Activated naive CD4-positive, alpha-beta T cell treated with anti-CD3 and anti-CD28 coated beads, Interleukin-2, amount 50 U/mL, for 24 hours (primary cell): ENCODE results near the gene EMC8.

ENCODE experiments used
- H3K27ac Mint-ChIP-seq: one replicate; pipeline ENCODE4 v1.8.0; 2021; ENCODE audit warnings: mild to moderate bottlenecking, mixed read lengths
- H3K27me3 Mint-ChIP-seq: one replicate; pipeline ENCODE4 v1.8.0; 2021; ENCODE audit warnings: mixed read lengths
- H3K36me3 Mint-ChIP-seq: one replicate; pipeline ENCODE4 v1.8.0; 2021; ENCODE audit warnings: mixed read lengths
- H3K4me1 Mint-ChIP-seq: one replicate; pipeline ENCODE4 v1.8.0; 2021; ENCODE audit warnings: mixed read lengths
- H3K4me3 Mint-ChIP-seq: one replicate; pipeline ENCODE4 v1.8.0; 2021; ENCODE audit warnings: mild to moderate bottlenecking, mixed read lengths
- H3K9me3 Mint-ChIP-seq: one replicate; pipeline ENCODE4 v1.8.0; 2021; ENCODE audit warnings: mixed read lengths

Gene EMC8

DNA sequence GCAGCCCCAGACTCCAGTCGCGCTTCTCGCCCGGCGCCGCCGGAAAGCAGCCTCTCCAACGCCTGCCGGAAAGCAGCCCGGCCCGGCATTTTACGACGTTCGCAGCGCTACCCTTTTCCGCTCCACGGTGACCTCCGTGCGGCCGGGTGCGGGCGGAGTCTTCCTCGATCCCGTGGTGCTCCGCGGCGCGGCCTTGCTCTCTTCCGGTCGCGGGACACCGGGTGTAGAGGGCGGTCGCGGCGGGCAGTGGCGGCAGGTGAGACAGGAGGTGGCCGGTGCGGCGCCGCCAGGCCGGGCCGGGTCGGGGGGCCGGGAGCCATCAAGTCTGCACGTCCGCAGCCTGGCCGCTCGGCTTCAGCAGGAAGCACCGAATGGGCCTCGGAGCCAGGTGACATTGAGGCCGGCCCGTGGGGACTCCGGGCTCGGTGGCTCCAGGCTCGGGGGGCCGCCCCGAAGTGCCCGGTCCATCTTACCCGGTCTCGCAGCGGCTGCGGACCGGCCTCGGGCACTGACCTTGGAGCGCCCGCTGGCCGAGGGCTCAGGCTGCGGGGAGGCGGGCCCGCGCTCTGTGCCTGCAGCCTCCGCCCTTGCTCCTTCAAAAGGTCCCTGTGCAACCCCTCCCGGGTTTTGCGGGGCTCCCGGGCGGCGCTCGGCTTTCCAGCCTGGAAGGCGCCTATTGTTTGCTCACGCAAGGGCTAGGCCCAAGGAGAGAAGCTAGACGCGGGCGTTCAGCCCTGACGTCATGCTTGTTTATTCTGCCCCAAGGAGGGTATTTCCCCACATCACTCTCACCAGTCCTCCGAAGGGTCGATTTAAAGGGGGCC is at the start of gene EMC8, which contains the start of gene COX4I1:
EMC8 (minus strand) TSS at position 48 of the 824 bp plus-strand sequence. CDS start 249 bp downstream, outside the sequence.
COX4I1 (plus strand) TSS at position 199 of the 824 bp plus-strand sequence. CDS start 1,511 bp downstream, outside the sequence.
- peaks cover 63% of the 10 kb centered on the region for H3K4me1 Mint-ChIP-seq
- peak within 1 kb of the TSS; percentile 91 for H3K4me3 Mint-ChIP-seq
- H3K27me3 Mint-ChIP-seq = no peaks in the 10 kb centered on the region
- H3K9me3 Mint-ChIP-seq = no peaks in the 10 kb centered on the region
- H3K36me3 Mint-ChIP-seq = peaks cover 22% of the 10 kb centered on the region
- H3K27ac Mint-ChIP-seq = peak within 1 kb of the TSS; percentile 97

DNA sequence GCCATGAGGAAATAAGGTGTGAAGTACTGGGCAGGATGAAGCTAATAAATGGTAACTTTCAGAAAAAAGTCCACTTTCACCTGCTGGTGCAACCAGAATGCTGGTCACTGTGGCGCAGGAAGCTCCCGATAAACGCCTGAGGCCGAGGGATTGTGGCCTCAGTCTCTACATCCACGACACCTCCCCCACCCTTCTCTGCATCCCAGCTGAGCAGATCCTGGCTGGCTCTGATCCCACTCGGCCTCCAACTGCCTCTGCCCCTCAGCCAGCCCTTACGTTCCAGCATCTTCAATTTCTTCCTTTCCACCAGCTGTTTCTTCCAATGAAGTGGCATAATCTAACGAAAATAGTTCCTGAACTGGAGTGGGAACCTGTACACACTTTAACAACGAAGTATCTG is 49.6 kb upstream of the EMC8 start:
- Mint-ChIP-seq H3K4me3 (no peak overlapping the region), H3K4me1 (peaks cover 6% of the 10 kb centered on the region), H3K27ac (no peak overlapping the region), H3K36me3 (peaks cover 3% of the 10 kb centered on the region), H3K9me3 (no peaks in the 10 kb centered on the region), H3K27me3 (peaks cover 7% of the 10 kb centered on the region)

DNA sequence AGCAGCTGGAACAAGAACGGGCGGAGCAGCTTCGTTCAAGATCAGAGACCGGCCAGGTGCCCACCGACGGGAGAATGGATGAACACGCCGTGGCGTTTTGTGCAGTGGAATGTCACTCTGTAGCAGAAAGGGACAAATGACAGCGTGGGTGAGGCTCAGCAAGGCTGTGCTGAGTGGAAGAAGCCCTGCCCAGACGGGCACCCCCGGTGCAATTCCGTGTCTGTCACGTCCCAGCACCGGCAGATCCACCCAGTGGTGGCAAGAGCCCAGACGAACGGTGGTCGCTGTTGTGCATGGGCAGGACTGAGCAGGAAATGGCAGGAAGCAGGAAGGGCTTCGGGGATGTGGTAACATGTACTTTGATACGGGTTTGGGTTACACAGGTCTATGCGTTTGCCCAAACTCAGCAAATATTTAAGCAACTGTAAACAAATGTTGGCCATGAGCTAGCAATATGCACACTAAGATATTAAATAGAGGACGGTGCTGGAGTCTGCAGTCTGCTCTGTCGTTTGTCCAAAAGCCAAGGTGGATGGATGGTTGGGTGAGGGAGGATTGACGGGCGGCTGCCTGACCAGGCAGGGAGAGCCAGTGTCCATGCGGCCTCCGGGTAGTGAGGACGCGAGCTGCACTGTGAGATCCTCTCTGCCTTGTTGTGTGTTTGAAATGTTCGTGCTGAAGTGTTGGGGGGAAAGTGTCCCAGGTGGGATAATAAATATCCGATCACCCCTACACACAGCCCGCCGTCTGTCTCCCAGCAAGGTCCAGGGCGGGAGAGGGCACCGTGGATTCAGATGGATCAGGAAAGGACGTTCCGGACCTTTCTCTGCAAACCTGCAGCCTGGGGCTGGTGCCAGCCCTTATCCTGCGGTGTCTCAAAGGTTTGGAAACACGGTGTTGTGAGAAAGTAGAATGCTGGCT is 48.6 kb upstream of the EMC8 start:
- Mint-ChIP-seq H3K36me3 (peaks cover 3% of the 10 kb centered on the region), H3K4me3 (no peak overlapping the region), H3K9me3 (no peaks in the 10 kb centered on the region), H3K27me3 (peaks cover 9% of the 10 kb centered on the region), H3K27ac (peak overlapping the region; percentile 47), H3K4me1 (peaks cover 6% of the 10 kb centered on the region)

DNA sequence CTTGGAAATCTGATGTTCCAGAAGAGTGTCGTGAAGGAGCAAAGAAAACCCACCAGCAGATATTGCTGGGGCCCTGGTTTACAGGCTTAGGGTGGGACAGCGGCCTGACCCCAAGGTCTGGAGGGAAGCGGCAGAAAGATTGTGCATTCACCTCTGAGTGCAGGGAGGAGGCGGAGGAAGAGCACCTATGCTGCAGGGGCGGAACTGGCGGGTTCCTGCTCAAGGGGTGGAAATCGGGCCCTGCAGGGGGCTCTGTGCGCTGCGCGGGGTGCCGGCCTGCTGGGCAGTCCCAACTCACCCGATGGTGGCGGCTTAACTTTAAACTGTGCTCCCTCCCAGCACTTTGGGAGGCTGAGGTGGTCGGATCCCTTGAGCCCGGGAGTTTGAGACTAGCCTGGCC is 47.7 kb upstream of the EMC8 start:
- peaks cover 9% of the 10 kb centered on the region for H3K27me3 Mint-ChIP-seq
- no peak overlapping the region for H3K27ac Mint-ChIP-seq
- no peak overlapping the region for H3K4me3 Mint-ChIP-seq
- H3K36me3 Mint-ChIP-seq = peaks cover 3% of the 10 kb centered on the region
- H3K9me3 Mint-ChIP-seq = no peaks in the 10 kb centered on the region
- peaks cover 6% of the 10 kb centered on the region for H3K4me1 Mint-ChIP-seq

DNA sequence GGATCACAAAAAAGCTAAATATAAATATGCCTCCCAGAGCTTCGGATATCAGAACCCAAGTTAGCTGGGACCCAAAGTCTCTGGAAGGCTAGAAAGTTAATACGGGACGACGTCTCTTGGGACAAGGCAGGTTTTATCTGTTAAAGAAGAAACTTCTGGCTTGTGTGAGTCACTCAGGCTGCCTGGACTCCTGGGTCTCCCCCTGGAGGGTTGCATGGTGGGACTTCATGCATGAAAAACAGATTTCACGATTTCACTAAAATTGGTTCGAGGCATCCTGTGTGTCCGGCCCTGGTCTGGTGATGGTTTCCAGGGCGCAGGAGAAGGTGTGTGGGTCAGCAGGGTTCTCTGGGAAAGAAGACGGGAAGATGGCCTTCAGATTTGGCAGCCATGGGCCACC is 47.1 kb upstream of the EMC8 start:
- H3K36me3 Mint-ChIP-seq = peaks cover 3% of the 10 kb centered on the region
- peaks cover 9% of the 10 kb centered on the region for H3K27me3 Mint-ChIP-seq
- H3K9me3 Mint-ChIP-seq = no peaks in the 10 kb centered on the region
- no peak overlapping the region for H3K27ac Mint-ChIP-seq
- no peak overlapping the region for H3K4me3 Mint-ChIP-seq
- peaks cover 6% of the 10 kb centered on the region for H3K4me1 Mint-ChIP-seq

DNA sequence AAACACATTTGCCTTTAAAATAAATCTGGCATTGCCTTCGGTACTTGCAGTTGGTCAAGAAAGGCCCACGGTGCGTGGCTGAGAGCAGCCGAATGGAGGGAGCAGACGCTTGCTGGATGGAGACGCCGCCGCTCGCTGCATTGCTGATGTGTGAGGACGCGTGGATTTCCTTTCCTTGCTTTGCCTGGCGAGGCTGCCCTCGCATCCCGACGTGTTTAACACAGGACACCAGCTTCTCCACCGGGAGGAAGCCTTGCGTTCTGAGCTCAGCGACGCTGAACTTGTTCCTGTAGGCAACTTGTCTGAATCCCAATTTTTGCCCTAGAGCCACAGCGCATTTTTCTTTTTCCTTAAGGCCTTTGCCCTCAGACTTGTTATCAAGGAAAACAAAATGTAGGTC is 45.9 kb upstream of the EMC8 start:
- Mint-ChIP-seq H3K9me3 (no peaks in the 10 kb centered on the region), H3K27ac (no peak overlapping the region), H3K4me1 (peaks cover 6% of the 10 kb centered on the region), H3K36me3 (peaks cover 3% of the 10 kb centered on the region), H3K4me3 (no peak overlapping the region), H3K27me3 (peaks cover 9% of the 10 kb centered on the region)

DNA sequence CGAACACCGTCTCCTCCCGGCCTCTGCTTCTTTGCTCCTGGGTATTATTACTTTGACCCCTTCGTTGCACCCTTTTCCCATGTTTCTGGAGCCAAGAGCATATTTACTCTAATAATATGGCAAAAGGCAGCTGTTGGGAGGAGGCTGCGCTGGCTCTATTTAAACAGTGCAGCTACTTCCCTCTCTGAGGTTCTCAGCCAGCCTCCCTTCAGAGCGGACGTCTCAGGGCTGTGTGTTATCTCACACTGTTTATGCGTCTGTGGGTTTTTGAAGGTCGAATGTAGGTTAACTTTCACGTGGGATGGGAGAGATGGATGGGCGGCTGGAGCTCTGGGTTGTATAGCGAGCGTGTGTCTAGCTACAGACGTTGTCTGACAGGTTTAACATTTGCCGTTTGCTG is 45.4 kb upstream of the EMC8 start:
- peak overlapping the region; percentile 70 for H3K27ac Mint-ChIP-seq
- no peaks in the 10 kb centered on the region for H3K9me3 Mint-ChIP-seq
- peaks cover 3% of the 10 kb centered on the region for H3K36me3 Mint-ChIP-seq
- H3K4me3 Mint-ChIP-seq = peak overlapping the region; percentile 39
- H3K4me1 Mint-ChIP-seq = peaks cover 6% of the 10 kb centered on the region
- H3K27me3 Mint-ChIP-seq = peaks cover 10% of the 10 kb centered on the region

DNA sequence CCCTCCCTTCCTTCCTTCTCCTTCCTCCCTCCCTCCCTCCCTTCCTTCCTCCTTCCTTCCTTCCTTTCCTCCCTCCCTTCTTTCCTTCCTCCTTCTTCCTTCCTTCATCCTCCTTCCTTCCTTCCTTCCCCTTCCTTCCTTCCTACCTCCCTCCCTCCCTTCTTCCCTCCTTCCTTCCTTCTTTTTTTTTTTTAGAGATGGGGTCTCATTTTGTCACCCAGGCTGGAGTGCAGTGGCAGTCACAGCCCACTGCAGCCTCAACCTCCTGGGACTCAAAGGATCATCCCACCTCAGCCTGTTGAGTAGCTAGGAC is 44.8 kb upstream of the EMC8 start:
- Mint-ChIP-seq H3K9me3 (no peaks in the 10 kb centered on the region), H3K27ac (no peak overlapping the region), H3K27me3 (peaks cover 12% of the 10 kb centered on the region), H3K4me3 (no peak overlapping the region), H3K4me1 (peaks cover 6% of the 10 kb centered on the region), H3K36me3 (peaks cover 3% of the 10 kb centered on the region)

DNA sequence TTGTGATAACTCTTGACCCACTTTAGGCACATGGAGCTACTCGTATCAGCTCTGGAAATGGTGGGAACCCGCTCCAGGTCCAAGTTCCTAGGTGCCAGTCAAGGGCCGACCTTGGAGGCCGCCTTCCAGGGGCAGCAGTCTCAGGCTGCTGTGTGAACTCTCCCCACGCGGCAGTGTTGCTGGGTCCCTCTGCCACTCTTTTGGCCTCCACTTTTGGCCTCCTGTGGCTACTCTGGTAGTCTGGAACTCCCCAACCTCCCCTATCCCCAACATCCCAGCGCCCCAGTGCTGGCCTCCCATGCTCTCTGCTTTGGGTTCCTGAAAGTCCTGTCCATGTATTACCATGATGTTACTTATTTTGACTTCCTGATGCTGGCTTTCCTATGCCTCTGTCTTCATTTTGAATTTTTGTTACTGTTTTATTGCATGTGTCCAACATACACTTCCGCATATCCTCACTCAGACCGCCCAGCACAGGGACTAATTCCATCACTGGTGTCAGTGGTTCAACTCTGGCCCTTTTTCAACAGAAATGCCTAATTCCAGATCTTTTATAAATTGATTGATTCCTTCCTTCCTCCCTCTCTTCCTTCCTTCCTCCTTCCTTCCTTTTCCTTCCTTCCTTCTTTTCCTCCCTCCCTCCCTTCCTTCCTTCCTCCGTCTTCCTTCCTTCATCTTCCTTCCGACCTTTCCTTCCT is 44.3 kb upstream of the EMC8 start:
- Mint-ChIP-seq H3K36me3 (peaks cover 3% of the 10 kb centered on the region), H3K9me3 (no peaks in the 10 kb centered on the region), H3K4me1 (peaks cover 6% of the 10 kb centered on the region), H3K4me3 (no peak overlapping the region), H3K27me3 (peaks cover 16% of the 10 kb centered on the region), H3K27ac (no peak overlapping the region)

DNA sequence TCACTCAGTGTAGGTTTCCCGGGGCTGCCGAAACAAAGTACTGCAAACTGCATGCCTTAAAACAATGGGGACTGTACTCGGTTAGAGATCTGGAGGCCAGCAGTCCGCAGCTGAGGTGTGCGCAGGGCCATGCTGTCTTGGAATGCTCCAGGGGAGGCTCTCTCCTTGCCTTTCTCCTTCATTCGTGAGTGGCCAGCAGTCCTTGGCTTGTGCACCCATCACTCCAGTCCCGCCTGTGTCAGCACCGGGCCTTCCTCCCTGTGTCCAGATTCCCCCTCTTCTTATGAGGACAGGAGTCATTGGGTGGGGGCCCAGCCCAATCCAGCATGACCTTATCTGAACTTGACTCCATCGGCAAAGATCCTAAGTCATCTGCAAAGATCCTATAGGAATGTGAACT is 43.5 kb upstream of the EMC8 start:
- no peak overlapping the region for H3K4me3 Mint-ChIP-seq
- H3K36me3 Mint-ChIP-seq = peaks cover 3% of the 10 kb centered on the region
- H3K27me3 Mint-ChIP-seq = peaks cover 16% of the 10 kb centered on the region
- H3K27ac Mint-ChIP-seq = peak overlapping the region; percentile 72
- peaks cover 6% of the 10 kb centered on the region for H3K4me1 Mint-ChIP-seq
- H3K9me3 Mint-ChIP-seq = no peaks in the 10 kb centered on the region

DNA sequence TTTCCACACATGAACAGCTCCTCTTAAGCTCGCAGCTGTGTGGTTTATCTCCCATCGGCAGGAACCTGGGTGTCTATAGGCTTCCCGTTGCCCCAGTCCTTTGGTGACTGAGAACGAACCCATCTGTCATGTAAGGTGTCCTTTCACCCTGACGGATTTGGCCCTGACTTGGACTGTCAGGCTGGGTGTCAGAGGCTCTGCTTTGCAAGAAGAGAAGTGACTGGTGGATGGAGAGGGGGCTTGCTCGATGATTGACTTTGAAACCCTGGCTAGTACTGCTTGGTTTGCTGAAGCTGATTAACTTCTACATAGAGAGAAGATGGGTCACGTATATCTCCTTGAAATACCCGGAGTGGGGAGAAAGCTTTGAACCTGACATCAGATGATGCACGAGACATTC is 43.1 kb upstream of the EMC8 start:
- Mint-ChIP-seq H3K27ac (no peak overlapping the region), H3K4me1 (peaks cover 6% of the 10 kb centered on the region), H3K9me3 (no peaks in the 10 kb centered on the region), H3K27me3 (peaks cover 20% of the 10 kb centered on the region), H3K4me3 (no peak overlapping the region), H3K36me3 (peaks cover 3% of the 10 kb centered on the region)

DNA sequence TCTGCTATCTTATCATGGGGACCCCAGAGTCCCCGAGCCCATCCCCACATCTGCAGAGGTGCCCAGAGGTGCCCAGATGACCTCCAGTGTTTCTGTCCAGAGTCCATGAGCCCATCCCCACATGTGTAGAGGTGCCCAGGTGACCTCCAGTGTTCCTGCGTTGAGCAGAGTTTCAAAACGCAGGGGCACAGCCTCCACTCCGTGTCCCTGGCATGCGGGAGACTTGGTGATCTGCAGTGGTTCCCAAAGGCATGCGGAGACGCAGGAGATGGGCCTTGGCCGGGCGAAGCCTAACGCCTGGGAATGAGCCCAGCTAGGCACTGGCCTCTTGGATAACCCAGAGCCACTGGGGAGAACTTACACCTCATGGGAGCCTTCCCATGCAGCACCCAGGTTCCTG is 41.5 kb upstream of the EMC8 start:
- no peak overlapping the region for H3K4me3 Mint-ChIP-seq
- peaks cover 3% of the 10 kb centered on the region for H3K36me3 Mint-ChIP-seq
- H3K27ac Mint-ChIP-seq = no peak overlapping the region
- H3K4me1 Mint-ChIP-seq = peaks cover 6% of the 10 kb centered on the region
- H3K27me3 Mint-ChIP-seq = peaks cover 18% of the 10 kb centered on the region
- no peaks in the 10 kb centered on the region for H3K9me3 Mint-ChIP-seq

DNA sequence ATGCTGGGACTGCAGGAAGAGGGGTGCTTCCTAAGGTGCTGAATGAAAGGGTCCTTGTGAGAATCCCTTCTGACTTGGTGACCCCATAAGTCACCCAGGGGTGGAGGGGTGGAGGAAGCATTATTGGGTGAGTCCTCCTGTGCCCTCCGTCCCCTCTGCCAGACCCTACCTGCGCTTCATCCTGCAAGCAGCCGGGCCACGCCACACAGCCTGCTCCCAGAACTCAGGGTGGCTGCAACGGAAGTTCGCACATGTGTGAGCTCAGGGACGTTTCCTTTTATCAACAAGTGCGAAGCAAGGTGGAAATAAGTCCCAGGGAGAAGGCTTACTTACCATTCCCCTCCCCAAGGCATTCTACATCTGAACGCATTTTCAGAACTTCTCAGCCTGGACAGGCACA is 41.1 kb upstream of the EMC8 start:
- Mint-ChIP-seq H3K27ac (no peak overlapping the region), H3K27me3 (peaks cover 18% of the 10 kb centered on the region), H3K4me3 (no peak overlapping the region), H3K9me3 (no peaks in the 10 kb centered on the region), H3K36me3 (peaks cover 3% of the 10 kb centered on the region), H3K4me1 (peaks cover 6% of the 10 kb centered on the region)

DNA sequence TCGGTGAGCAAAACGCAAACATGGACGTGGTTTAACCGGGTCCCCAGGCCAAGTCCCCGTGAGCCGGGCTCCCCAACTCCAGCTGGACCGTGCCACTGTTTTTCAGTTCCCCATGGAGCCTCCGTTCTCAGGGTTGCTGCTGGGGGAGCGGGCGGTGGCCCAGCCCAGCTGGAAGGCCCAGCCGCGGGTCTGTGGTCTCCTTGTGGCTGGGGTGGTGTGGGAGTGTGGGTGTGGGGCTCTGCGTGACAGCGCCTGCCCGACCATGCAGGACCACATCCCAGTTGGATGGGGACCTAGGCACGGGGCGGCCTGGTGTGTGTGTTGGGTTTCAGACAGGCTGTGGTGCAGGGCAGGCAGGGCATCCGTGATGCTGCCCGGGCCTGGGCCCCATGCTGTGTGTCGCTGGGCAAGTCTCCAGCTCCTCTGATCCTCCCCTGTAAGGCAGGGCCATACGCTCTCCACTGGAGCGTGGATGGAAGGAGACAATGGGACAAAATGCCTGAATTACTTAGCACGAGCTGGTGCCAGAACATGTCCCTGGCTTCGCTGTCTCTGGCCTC is 40.4 kb upstream of the EMC8 start:
- Mint-ChIP-seq H3K36me3 (peaks cover under 1% of the 10 kb centered on the region), H3K4me1 (peaks cover 3% of the 10 kb centered on the region), H3K27me3 (peaks cover 16% of the 10 kb centered on the region), H3K4me3 (no peak overlapping the region), H3K9me3 (no peaks in the 10 kb centered on the region), H3K27ac (no peak overlapping the region)

DNA sequence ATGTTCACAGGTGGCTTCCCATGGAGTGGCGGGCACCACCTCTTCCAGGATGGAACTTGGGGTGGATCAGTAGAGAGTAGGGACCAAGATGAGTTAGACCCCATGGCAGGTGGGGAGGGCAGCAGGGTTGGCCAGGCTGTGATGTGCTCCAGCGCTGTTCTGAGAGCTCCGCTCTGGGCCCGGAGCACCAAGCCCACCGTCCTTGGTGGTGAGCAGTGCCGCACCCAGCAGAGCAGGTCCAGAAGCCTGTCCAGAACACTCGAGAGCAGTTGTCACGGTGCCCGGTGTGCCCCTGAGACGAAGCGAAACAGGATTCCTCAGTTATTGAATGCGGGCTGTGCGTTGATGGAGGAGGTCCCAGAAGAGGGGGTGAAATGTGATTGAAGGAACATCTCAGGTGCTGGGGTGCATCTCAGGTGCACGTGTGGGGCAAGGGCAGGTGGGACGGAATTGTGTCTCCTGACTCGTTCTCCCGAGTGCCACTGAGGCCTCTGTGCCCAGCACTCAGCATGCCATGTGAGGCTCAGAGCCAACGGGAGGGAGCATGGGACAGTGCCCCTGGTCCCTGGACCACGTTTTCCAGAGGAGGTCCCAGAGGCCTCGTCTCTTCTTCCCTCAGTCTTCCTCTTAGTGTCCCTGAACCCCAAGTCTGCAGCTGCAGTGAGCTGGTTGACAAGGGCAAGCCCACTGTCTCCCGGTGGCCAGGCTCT is 39.7 kb upstream of the EMC8 start:
- no peak overlapping the region for H3K4me3 Mint-ChIP-seq
- no peaks in the 10 kb centered on the region for H3K36me3 Mint-ChIP-seq

More for the DNA sequence above, 39.7 kb upstream of the EMC8 start:
- Mint-ChIP-seq H3K4me1 (no peaks in the 10 kb centered on the region), H3K9me3 (no peaks in the 10 kb centered on the region), H3K27ac (peak overlapping the region; percentile 41), H3K27me3 (peaks cover 13% of the 10 kb centered on the region)
